Myocyte (in vitro differentiated cells): Measurements from ENCODE around the gene ANO5. TPM values are rescaled to one million over a fixed set of nuclear protein-coding genes. Genes with fewer than 3 reads are reported as not detected.
A peak's percentile ranks its signal among the peaks of the same experiment; 100 is the strongest.
"Not testable (repeated sequence)": the region's sequence is repeated elsewhere in the genome, so short reads cannot be mapped to it uniquely, and the experiment has no call there.

Experiments
- DNase-seq: peaks from one replicate; pipeline ENCODE4 v3.0.0-alpha.2; 2012; ENCODE audit warnings: low read depth
- total RNA-seq: library from RNA; depleted of rRNA; stranded (reverse); fragments of >200 nt; gene quantifications from 2 replicates; pipeline ENCODE4 v1.2.3, GENCODE V29; 2014

Gene ANO5
- total RNA-seq, 1 donor from 2014 or later, result not detected

DNA sequence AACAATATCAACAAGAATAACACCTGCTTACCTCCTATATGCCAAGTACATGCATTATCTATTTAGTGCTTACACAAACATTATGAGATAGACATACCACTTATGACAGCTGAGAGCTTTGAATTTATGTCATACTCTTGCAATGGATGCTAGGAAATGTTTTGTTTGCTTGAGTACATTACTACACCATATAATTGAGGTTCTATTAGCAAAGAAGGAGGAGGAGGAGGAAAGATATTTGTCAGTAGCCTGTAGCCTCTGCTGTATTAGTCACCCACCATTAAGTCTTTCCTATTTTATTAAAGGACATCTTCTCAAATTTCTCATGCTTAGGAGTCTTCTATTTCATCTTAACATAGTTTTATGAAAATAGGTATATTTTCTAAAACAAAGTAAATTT is 6.4 kb downstream of the ANO5 start:
- DNase-seq, result no peak

DNA sequence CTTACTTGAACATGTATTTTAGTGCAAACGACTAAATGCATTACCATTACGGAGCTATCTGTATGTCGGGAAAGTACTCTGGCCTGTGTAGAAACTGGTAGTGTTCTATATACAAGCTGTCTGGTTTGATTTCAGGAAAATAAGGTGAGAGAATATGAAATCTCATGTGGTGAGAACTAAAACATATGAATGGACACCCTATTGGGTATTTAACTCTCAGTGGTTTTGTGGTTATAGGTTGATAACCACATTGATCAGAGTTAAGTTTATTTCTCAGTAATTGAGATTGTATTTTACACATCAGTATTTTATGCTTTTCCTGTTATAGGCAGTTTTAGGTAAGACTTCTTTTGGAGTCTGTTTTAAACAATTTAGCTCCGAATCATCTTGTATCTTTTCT is 10.4 kb downstream of the ANO5 start:
- DNase-seq, result no peak

DNA sequence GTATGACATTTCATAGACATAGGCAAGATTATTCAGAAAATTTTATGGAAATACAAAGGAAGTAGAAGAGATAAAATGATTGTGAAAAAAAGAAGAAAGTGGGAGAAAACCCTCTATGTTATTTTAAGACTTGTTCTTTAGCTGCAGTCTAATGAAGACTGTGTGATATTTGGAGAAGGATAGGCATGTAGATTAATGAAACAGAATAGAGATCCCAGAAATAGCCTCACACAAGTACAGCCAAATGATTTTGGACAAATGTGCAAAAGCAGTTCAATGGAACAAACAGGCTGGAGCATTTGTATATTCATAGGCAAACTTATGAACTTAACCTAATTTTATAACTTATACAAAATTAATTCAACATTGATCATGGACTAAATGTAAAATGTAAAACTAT is 14.3 kb downstream of the ANO5 start:
- no peak for DNase-seq

DNA sequence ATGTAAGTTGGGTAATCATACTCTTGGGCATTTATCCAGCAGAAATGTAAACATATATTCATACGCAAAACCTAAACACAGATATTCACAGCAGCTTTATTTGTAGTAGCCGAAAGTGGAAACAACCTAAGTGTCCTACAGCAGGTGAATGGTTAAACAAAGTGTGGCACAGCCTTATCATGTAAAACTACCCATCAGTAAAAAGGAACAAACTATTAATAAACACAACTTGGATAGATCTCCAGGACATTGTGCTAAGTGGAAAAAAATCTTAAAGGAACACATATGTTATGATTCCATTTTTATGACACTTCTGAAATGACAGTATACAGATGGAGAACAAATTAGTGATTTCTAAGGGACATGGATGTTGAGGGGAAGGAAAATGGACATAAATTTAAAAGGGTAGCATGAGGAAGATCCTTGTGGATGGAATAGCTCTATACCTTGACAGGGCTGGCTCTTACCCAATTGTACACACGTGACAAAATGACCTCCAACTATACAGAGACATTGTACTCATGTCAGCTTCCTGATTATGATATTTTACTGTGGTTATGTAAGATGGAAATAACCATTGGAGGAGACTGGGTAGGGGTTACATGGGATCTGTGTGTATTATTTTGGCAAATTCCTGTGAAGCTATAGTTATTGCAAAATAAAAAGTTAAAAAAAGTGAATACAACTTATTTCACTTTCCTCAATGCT is 15.4 kb downstream of the ANO5 start:
- DNase-seq, result no peak

DNA sequence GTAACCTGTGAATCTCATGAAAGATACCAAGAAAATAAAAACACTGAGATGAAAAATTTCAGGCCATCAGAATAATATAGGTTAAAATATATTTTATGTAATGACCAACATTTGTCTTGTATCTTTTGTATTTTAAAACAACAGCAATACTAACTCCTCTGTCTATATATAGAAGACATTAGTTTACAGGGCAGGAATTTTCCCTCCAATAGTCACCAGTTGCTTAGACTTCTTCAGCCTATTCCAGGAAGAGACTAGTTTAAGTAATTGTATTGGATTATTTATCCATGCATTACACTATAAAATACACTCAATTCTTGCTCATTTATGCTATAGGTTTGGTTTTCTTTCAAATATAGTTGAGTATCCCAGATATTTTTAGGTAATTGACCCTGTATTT is 24.1 kb downstream of the ANO5 start:
- no peak for DNase-seq

DNA sequence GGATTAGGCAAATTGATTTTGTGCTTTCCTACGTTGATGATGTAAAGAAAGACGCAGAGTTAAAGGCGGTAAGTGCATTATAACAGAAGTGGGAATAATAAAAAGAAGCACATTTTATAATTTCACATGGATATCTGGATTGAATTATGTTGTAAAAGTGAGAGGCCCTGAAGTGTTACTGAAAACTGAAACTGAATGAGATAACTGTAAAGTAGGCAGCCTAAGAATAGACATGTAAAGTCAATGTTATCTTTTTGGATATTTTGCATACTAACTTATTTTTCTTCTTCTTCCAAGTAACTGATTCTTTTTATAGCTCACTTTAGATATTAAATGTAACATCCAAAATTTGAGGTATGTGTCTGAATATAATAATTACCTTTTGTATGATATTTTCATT is 28.3 kb downstream of the ANO5 start:
- DNase-seq, result no peak

DNA sequence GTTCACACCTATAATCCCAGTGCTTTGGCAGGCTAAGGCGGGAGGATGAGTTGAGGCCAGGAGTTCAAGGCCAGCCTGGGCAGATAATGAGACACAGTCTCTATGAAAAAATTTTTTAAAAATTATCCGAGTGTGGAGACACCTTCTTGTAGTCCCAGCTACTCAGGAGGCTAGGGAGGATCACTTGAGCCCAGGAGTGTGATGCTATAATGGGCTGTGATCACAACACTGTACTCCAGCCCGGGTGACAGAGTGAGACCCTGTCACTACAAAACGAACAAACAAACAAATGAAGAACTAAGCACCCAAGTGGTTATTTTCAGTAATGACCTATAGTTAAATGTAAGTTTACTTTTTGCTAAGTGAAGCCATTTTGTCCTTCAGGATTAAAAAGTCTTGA is 32.3 kb downstream of the ANO5 start:
- no peak for DNase-seq

DNA sequence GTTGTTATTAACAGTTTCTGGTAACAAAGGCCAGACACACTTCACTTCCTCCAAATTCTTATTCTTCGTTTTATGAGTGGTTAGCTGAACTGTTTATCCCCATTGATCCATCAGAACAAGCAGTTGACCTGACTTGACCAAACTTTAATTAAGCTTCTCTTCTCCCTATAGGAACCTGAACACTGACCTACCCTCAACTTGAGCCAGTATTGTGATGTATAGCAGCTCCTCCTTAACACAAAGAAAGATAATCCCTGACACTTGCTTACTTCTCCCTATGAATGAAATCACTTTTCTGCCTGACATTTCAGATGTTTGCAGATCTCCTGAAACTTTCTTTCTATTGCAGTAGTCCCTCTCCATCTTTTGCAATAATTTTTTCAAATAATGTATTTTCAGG is 41.9 kb downstream of the ANO5 start:
- no peak for DNase-seq

DNA sequence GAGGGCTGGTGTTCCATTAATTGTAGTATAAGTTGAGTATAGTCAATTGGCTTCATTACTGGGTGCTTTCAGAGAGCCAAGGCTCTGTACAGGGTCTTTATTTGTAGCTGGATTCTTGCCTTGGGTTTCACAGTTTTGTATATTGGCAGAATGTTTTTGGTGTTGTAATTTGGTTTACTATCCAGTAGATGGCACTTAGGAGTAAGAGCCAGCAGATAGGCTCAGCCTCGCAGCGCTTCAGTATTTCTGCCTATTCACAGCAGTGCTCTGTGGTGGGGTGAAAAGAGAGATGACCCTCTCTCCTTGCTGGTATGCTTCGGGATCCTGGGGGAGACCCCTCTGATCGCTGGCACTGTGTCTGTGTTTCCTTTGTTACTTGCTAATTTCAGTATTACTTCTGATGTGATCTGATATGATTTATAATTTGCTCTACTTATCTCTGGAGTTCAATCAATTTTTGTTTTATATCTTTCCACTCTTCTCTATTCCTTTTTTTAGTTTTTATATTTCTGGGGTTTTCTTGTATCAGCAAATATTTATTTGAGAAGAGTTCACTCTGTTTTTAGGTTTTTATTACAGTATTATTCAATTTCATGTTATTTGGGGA is 52.2 kb downstream of the ANO5 start:
- peak; percentile 8 for DNase-seq

DNA sequence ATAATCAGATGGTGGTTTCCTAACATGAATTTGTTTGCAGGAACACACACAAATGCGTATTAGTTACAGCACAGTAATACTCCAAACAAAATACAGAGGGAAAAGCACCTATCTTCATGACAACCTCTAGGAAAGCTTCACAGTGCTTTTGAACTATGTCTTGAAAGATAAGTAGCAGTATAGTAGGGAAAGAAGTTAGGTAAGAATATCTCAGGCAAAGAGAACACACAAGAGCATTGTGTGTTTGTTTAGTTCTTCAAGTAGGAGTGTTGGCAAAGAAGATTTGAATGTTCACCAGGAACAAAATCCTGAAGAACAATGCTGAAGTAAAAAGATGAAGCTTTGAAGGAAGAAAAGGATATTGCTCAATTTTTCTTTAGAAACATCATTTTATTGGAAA is 54.1 kb downstream of the ANO5 start:
- no peak for DNase-seq

DNA sequence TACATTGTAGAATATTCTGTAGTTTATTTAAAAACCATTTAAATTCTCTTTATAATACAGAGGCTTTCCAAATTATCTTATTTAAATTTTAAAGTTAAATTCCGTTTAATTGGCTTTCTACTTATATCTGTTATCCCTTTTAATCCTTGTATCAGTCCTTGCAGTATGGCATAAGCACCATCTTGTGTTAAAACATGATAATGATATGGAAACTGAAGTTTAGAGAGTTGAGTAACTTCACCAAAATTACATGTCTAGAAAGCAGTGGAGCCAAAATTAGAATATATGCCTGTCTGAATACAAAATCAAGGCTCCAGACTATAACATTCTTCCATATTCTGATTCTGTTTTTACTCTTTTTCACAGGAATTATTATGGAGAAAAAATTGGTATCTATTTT is 57.0 kb downstream of the ANO5 start:
- DNase-seq, result no peak

DNA sequence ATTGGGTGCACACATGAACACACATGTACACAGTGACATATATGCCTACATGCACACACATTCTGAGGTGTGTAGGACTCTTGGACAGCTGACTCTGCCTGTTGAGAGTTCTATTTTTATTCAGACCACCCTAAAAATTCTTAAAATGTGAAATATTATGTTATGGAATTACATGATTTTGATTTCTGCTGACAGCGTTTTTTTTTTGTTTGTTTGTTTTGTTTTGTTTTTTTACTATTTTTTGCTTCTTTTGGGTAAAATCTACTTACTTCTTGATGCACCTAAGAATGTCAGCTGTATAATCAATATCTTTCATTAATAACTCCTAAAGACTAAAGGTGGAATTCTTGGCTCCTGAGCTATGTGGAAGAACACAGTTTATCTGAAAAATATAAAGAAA is 64.0 kb downstream of the ANO5 start:
- no peak for DNase-seq

DNA sequence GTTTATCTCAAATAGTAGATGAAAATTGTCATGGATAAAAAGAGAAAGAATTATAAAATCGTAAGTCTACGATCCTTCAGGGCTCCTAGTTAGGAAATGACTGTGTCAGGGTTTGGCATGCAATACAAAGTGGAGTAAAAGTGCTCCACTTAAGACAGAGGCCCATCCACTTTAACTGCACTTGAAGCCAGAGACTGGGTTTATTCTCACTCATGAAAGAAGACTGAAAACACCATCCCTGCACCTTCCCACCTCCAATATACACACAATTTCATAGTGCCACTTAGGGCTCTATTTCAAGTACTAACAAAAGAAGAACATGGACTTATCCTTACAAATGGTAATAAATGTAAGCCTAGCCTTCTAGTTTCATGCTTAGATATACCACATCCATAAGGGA is 70.7 kb downstream of the ANO5 start:
- no peak for DNase-seq

DNA sequence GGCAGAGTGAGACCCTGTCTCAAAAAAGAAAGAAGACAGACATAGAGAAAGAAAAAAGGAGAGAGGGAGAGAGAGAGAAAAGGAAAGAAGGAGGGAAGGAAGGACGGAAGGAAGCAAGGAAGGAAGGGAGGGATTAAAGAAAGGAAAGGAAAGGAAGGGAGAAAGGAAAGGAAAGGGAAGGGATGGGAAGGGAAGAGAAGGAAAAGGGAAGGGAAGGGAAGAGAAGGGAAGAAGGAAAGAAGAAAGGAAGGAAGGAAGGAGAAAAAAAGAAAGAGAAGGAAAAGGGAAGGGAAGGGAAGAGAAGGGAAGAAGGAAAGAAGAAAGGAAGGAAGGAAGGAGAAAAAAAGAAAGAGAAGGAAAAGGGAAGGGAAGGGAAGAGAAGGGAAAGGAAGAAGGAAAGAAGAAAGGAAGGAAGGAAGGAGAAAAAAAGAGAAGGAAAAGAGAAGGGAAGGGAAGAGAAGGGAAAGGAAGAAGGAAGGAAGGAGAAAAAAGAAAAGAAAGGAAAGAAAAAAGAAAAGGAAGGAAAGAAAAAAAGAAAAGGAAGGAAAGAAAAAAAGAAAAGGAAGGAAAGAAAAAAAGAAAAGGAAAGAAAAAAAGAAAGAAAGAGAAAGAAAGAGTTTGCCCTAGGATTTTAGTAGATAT is 76.2 kb downstream of the ANO5 start:
- not testable (repeated sequence) for DNase-seq

DNA sequence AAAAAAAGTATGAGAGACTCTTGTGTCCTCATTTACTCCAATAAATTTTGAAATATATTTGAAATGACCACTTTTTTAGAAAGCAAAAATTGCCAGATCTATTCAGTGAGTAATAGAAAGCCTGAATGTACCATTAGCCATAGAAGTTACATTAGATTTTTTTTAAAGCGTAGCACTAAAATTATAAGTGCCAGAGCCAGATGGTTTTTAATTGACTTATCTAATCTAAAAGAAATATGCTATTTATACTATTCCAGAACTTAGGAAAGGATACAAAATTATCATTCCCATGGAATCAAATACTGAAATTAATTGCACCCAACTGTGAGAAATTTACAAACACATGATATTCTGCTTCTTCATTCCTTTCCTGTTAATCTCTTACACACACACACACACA is 80.9 kb downstream of the ANO5 start:
- no peak for DNase-seq

DNA sequence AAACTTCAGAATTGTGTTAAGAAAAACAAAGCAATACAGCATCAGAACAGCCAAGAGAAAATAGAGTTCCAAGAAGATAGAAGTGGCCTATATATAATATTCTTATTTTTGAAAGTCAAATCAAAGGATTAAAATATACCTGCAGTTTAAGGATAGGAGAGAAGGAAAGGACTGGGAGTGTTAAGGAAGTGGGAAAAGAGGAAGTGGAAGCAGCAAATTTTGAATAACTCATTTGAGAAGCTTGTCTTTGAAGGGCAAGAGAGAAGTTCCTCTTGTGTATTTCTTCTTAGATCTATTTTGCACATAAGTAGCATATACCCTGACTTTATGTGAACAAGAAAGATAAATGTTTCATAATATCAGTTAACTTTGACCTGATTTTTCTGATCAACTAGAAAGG is 82.7 kb downstream of the ANO5 start:
- DNase-seq, result no peak

DNA sequence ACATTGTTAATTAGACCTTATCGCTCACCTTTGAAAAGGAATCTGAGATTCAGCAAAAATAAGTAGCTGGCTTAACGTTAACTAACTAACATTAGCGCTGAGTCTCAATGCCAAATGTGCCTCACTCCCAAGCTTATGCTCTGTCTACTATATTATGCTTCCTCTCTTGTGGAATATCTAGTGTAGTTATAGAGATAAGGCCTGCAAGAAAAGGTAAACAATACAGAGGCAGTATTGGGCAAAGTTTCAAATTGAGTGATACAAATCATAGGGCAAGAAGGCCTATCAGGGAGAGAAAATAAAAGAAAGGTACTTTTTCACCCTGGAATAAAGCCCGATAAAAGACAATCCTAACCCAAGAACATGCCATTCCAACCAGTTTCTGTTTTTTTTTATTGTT is 83.7 kb downstream of the ANO5 start:
- no peak for DNase-seq

DNA sequence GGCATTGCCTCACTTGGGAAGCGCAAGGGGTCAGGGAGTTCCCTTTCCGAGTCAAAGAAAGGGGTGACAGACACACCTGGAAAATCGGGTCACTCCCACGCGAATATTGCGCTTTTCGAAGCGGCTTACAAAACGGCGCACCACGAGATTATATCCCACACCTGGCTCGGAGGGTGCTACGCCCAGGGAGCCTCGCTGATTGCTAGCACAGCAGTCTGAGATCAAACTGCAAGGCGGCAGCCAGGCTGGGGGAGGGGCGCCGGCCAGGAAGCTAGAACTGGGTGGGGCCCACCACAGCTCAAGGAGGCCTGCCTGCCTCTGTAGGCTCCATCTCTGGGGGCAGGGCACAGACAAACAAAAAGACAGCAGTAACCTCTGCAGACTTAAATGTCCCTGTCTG is 92.1 kb downstream of the ANO5 start:
- DNase-seq, result not testable (repeated sequence)

DNA sequence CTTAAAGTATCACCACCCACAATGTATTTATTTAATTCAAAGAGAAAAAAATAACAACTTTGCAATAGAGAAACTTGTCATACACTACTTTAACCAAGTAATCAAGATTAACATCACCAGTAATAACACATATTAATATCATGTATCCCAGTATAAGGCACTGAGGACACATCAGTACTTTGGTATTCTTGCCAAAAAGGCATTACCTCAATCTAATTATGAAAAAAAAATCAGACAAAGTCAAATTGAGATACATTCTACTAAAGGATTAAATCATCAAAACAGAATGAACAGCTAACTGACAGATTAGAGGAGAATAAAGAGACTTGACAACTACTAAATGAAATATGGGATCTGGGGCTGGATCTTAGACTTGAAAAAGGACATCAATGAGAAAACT is 109.5 kb downstream of the ANO5 start:
- DNase-seq, result no peak

DNA sequence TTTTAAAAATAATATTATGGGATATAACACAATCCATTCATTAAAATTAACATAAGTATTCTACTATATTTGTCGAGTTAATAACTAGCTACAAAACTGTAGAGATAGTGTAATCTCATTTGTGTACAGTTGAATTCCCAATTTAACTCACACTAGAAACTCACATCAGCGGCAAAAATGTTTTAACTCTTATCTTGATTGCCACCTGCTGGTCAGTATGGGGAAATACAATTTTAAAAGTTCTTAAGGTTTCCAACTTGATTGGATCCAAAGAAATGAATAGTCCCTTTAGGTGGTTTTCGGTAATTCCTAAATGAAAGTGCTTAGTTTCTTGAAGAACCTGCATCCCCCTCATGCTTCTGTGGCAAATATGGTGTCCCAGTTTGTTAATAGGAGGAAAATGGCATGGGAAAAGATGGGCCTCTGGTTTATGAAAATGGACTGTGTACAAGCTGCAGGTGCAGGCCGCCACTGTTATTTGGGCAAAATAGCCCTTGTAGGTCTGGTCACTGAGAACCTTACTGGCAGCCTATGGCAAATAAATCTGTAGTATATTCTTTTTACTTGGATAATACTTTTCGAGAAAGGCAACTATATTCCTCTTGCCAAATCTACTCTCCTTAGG is 111.6 kb downstream of the ANO5 start:
- peak; percentile 37 for DNase-seq

DNA sequence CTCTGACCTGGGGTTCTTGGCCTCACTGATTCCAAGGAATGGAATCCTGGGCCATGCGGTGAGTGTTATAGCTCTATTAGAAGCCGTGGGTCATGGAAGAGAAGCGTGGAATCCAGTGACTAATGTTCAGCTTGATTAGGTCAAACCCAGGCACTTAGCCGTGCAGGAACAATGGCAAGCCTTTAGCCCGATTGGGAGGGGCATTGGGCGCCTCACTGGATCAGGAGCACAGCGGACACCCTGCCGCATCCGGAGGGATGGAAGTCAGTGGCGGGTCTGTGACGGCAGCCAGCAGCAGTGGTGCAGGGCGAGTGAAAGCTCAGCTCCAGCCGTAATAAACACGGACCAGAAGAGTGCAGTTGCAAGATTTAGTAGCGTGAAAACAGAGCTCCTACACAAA is 124.8 kb downstream of the ANO5 start:
- DNase-seq, result no peak

DNA sequence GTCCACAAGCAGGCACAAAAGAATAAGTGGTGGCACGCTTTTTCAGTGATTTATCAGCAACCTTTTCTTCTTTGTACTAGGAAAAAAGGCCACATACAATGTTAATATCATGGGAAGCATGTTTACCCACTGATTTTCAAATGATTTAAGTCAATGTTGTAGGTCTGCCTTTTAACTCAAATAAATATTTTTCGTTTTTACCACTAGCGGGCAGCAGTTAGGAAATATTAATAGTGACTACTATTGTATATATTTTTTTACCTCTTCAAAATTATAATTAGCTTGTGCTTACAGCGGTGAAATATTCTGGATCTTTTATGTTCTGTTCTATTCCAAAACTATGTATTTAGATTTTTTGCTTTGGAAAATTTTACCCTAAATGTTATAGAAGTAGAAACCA is 138.9 kb downstream of the ANO5 start:
- no peak for DNase-seq
